GM18508 (cell line): ENCODE results near the gene NFAM1.

ENCODE experiments used
- ATAC-seq: cut with Tn5 transposase; IDR thresholded peaks from one replicate; pipeline ENCODE4 v1.9.1; 2021; ENCODE audit warnings: moderate number of reproducible peaks; ENCODE audit not compliant: insufficient read depth, unreplicated experiment

NFAM1 gene

GRCh38 chr22:42387631-42388030 lies 44.6 kb downstream of the NFAM1 start:
- no peak for ATAC-seq

DNA sequence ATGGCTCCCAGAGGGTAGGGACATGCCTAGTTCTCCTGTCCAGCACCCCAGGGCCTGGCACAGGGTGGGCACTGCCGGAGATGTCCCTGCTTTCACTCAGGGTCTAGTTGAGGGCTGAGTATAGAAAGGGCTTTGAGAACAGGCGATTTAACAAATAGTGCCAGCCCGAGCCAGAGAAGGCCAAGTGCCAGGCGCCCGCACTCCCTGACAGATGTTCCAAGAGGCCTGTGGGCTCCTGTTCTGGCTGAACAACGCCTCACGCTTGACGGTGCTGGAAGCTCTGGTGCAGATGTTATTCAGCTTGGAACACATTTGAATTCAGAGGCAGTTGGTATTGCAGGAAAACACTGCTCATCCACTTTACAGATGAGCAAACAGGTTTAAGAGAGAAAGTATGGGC lies 46.5 kb downstream of the NFAM1 start:
- ATAC-seq, result no peak

- ATAC-seq, result no peak
Measured at GRCh38 chr22:42384506-42384905, 47.7 kb downstream of the NFAM1 start.

DNA sequence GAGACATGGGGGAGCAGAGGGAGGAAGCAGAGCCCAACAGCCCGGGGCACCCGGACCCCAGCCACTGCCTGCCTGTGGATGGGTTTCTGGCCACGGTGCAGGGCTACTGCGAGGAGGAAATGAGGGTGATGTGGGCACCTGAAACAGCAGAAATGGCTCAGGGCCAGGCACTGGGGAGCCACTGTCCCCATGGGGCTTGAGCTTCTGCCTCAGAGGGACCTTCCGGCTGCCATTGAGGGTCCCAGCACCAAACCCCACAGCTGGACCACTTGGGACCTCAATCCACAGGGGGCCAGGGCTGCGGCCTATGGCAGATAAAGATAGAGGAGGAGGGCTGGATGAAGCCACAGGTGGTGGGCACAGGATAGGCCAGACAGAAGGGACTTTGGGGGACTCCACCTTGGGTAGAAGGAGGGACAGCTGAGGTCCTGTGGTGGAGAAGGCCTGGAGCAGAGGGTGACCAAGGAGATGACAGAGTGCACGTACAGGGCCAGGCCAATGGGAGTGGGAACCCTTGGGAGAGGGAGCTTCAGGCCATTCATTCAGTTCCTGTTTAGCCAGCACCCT lies 48.3 kb downstream of the NFAM1 start:
- ATAC-seq, result no peak

- no peak for ATAC-seq
Measured at GRCh38 chr22:42383287-42383686, 48.9 kb downstream of the NFAM1 start.

- ATAC-seq, result no peak
Measured at GRCh38 chr22:42380769-42381551, 51.2 kb downstream of the NFAM1 start.

- no peak for ATAC-seq
Measured at GRCh38 chr22:42379966-42380537, 52.2 kb downstream of the NFAM1 start.

GRCh38 chr22:42376711-42377554 lies 55.3 kb downstream of the NFAM1 start:
- no peak for ATAC-seq

DNA sequence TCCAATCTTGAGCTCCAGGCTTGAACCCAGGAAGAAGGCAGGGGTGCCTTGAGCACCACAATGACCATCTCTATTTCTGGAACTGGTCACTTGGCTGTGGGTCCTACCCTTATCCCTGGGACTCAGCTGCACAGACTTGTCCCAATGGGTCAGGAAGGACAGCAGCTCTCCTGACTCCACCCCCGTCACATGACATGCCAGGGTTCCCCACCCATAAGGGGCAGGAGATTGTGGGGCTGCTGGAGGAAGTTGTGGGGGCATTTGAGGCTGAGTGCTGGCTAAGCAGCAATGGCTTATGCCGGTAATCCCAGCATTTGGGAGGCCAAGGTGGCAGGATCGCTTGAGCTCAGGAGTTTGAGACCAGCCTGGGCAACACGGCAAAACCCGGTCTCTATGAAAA lies 56.2 kb downstream of the NFAM1 start:
- ATAC-seq, result no peak

DNA sequence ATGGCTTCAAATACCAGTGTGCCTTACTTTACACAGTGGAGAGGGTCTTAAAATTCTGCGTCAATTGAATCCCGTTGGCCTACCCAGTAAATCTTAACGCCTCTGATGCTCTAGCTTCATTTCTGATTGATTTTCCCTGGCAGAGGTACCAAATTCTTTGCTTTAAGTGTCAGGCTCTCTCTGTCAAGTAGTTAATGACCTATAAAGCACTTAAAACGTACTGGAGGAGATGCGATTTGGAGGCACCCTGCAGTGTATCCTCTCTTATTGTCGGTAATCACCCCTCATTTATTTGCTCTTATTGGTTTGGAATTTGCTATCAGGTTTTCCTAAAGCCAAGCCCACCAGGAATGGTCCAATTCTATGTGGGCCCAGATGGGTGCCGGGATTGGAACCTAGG lies 59.2 kb downstream of the NFAM1 start:
- ATAC-seq, result no peak

DNA sequence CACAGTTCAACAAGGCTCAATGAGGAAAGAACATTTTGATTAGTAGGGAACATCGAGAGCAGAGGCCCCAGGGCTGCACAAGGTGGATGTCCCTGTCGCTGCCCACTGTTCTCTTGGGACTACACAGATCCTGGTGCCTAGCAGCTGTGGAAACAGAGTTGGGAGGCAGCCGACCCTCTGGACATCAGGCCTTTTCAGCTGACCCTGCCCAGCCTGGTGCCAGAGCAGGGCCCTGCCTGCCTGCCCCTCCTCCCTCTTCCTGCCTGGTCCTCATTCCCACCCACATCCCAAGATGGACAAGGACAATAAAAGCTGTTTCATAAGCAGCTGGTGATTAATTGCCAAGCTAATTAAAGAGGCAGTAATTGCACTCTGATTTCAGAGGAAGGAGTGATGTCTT lies 60.7 kb downstream of the NFAM1 start:
- no peak for ATAC-seq

GRCh38 chr22:42371099-42371498 lies 61.1 kb downstream of the NFAM1 start:
- ATAC-seq, result no peak

- no peak for ATAC-seq
Measured at GRCh38 chr22:42369250-42370041, 62.8 kb downstream of the NFAM1 start.

GRCh38 chr22:42368379-42369249 lies 63.6 kb downstream of the NFAM1 start:
- no peak for ATAC-seq

DNA sequence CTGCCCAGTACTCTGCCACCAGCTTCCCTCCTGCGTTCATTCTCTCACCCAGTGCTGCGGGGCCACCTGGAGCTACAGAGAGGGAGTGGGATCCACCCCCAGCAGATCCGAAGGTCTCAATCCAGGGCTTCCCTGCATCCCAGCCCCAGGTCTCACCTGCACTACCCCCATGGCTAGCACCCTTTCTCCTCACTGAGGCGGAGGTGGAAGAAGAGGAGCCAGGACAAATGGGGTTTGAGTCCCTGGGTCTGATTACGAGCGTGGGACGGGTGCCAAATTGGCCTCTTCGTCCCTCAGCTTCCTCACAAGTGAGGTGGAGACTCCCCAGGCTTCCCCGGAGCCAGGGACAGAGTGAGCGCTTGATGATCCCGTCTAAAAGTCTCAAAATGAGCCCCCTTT lies 64.2 kb downstream of the NFAM1 start:
- no peak for ATAC-seq

DNA sequence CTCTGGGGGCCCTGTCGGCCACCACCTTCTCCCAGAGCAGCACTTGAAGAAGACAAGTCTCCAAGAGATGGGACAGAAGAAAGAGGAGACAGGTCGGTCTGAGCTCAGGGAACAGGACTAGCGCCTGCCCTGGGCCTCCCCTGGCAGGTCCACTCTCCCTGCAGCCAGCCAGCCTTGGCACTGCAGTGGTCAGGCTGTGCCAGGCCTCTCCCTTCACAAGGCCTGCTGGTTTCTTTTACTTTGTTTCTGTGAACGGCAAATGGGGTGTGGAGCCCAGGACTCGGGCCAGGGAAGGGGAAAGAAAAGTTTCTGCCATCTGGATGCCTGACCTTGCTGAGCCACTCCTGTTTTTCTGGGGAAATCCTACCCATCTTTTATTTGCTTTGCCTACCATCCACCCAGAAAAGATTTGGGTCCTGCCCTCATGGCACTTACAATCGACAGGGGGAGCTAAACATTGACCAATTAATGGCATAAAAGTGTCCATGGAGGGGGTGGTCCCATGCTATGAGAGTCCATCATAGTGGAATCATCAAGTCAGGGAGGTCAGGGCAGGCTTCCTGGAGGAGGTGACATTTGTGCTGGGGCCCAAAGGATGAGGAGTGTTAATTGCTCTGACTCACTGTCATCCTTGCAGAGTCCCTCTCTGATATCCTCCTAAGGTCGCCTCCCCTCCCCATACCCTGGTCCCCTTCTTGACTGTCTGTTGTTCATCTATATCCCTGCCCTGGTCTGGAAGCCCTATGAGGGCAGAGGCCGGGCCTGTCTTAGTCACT lies 65.2 kb downstream of the NFAM1 start:
- ATAC-seq, result no peak

DNA sequence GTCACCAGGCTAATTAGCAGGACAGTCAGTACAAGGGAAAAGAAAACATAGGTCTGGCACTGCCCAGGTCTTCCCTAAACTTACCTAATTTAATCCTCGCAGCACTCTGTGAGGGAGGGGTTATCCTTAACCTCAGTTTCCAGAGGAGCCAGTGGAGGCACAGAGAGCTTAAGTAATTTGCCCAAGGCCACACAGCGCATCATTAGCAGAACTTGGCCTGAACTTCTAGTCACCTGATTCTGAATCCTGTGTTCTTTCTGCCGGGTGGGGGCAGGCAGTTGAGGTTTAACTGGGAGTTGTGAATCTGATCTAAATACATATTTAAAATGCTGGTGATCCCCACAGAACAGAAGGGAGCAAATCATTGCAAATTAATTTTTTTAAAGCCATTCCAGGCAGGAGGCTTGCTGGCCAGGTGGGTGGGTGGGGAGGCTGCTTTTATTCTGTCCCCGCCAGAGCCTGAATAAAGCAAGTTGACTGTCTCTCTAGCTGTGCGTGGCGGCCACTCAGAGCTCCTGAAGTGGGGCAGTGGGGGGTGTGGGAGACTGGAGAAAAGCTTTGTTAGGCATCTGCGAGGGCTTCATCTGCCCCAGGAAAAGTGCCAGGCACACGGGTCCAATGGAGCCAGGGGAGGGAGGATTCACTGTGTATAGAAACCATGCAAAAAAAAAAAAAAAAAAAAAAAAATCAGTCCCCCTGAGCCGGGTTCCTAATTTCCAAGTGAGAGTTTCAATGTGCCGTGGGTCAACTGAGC lies 66.1 kb downstream of the NFAM1 start:
- ATAC-seq, result no peak
